Measurements from ENCODE around the gene MALAT1. TPM values are rescaled to one million over a fixed set of nuclear protein-coding genes. Genes with fewer than 3 reads are reported as not detected.

The MALAT1 gene
- total RNA-seq, 1 donor from 2014 or later: 8,332 TPM

DNA sequence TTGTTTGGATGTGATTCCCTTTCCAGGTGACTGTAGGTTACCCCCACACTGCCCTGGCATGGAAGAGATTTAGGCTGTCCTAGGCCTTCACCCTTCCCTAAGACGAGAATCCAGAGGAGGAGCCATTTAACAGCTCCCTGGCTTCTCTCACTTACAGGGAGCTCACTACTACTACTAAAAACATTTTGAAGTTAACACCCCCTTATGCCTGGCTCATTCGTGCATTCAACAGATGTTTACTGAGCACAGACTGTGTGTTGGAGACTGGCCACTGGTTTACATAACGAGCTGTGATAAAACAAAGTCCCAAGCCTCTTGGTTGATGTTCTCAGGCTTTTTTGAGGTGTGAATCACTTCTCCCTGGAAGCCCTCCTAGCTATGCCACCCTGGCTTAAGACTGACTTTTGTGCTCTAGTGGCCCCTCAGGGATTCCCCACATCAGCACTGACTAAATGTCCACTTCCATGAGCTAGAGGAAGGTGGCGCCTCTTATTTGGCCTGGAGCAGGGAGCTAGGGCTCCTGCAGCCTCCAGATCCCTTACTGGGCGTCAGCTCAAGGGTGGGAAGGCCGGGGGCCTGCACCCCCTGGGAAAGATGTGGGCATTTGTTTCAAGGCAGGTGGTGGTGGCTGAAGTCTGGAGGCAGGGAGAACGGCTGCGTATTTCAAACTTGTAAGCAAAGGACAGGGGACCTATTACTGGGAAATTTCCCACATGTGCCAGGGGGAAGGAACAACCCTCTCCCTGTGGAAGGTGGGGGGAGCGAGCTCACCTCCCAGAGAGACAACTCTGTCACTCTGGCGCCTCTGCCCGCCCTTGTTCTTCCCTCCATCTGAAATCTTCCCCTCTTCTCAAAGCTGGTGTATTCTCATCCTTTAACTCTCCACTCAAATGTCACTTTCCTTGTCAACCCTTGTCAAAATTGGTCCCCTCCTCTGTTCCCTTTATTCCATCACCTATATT is 19.4 kb upstream of the MALAT1 start:
- peak; percentile 76 for DNase-seq

DNA sequence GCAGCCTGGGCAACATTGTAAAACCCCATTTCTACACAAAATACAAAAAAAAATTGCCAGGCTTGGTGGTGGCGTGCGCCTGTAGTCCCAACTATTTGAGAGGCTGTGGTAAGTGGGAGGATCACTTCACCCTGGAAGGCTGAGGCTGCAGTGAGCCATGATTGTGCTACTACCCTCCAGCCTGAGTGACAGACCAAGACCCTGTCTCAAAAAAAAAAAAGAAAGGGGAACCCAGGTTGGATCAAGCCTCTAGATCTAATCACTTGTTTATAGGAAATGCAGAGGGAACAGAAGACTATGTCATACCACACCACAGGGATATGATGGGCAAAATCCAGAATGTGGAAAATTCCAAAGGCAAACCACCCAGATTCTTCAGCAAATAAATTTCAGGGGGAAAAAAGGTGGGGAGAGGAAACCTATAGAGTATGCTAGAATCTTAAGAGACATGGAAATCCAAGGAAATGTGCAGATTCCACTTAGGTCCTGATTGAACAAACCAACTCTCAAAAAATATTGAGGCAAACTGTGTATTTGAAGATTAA is 16.5 kb upstream of the MALAT1 start:
- DNase-seq: no peak

- no peak for DNase-seq
Observed at GRCh38 chr11:65485920-65486219, 13.0 kb upstream of the MALAT1 start.

GRCh38 chr11:65486570-65487466 is 12.0 kb upstream of the MALAT1 start:
- DNase-seq: no peak

DNA sequence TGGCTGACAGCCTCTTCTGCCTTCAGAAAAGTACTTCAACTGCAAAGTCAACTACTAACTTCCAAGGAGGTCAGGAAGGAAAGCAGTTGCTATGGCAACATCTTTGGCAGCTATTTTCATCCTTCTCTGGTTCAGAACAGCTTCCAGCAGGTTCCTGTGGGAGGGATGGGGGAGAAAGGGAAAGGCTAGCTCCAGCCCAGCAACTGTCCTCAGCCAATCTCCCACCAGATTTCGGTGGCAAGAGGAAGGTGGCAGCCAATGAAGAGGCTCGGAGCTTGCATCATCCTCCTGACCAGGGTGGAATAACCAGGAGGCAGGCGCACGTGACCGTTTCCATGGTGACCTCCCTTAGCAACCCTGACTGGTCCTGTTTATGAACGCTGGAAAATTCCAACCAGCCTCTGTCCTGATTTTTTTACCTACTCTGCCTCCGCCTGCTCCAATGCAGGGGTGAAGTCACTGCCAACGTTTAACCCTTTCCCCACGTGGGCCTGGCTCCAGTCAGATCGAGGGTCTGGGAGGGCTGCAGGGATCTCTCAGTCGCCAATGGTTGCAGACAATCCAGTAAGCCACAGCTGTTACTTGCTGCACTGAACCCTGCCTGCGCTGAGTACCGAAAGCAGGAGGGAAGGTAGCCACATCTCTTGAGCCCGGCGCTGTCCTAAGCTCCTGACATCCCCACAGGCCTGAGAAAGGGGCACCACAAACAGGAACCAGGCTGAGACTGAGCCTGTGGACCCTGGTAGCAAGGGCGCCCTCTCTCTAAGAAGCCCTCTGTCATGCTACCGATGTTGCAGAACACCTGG is 11.2 kb upstream of the MALAT1 start:
- DNase-seq: peak; percentile 100

DNA sequence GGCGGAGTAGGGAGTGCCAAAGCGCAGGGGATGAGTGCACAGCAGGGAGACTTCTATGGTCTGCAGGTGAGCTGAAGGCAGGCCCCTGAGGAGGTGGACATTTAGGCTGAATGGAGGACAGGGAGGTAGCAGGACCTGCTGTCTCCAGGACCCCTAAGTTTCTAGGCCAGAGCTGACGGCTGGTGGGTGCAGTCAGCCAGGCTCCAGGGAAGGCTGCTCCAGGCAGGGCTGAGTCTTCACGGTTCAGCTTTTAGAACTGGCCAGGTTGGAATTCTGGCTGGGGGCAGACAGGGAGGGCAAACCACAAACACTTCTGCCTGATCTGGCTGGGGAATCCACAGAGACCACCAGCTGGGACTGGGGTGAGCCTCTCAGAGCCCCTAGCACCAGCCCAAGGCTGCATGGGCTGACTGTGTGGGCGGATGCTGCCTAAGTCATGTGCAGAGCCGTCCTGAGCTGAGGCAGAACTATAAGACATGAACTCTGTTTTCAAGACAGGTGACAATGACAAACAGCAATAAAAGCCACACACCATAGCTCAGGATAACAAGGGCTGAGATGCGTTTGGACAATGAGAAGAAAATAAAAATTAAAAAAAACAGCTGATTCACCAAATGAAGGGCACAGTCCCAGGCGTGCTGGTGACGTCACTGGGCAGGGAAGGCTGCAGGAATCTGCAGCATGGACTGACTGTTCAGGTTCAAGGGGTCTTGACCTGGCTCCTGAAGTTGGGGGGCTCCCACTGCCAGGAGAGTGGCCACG is 10.4 kb upstream of the MALAT1 start:
- peak; percentile 56 for DNase-seq

GRCh38 chr11:65489035-65489705 is 9.7 kb upstream of the MALAT1 start:
- peak; percentile 52 for DNase-seq

- DNase-seq: peak; percentile 62
Observed at GRCh38 chr11:65489706-65490320, 9.0 kb upstream of the MALAT1 start.

DNA sequence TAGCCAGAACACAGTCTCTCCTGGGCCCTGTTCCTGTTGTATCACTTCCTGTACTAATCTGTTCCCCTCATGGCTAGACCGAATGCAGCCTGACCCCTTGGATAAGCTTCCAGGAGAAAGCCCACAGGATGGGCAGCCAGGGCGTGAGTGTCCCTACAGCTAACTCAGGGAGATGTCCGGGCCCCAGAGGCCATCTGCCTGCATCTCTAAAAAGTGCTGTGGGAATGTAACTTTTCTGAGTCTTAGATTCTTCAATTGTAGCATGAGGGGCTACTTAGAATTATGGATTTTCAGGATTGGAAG is 7.7 kb upstream of the MALAT1 start:
- peak; percentile 53 for DNase-seq

- peak; percentile 89 for DNase-seq
Observed at GRCh38 chr11:65491614-65492386, 7.0 kb upstream of the MALAT1 start.

DNA sequence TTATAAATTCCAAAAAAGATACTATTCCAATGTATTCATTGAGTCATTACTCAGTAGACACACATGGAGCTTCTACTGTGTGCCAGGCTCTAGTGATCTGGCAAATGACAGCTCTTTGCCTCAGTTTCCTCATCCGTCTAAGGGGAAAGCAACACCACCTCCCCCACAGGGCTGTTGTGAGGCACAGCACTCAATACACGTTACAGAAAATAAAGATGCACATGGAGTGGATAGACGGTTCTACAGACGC is 6.5 kb upstream of the MALAT1 start:
- no peak for DNase-seq

GRCh38 chr11:65492637-65493366 is 6.0 kb upstream of the MALAT1 start:
- DNase-seq: peak; percentile 84

- DNase-seq: peak; percentile 95
Observed at GRCh38 chr11:65493367-65494176, 5.3 kb upstream of the MALAT1 start.

DNA sequence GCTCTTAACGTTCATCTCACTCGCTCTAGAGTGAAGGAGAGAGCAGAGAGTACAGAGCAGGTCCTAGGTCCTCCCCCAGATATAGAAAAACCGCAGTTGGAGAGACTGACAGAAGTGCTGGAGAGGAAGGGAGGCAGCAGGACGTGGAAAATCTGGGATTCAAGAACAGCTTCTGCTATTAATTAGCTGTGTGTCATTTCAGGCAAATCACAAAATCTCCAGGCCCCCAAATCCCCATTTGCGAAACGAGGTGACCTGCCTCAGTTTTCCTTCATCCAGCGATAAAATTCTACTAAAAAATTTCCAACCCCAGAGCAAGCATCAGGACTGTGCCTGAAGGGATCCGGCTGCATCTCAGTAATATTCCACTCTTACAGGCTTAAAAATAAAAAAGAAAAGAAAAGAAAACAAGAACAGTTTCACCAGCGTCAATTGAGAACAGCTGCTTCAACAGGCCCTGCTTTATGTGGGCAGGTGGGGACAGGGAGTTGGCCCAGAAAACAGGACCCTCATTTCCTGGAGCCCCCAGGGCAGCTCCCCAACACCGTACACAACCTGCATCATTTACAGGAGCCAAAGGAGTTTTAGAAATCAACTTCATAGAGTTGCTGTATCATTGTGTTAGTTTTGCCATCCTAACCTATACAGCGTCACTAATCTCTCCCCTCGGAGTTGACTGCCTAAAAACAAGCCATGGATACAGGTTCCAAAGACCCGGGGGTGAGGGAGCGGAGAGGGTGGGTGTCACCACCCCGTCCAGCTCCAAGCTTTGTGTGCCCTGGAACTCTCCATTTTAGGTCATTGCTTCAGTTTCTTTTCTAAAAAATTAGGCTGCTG is 2.3 kb upstream of the MALAT1 start:
- peak; percentile 28 for DNase-seq

GRCh38 chr11:65497141-65498041 is 1.5 kb upstream of the MALAT1 start:
- DNase-seq: peak; percentile 99

DNA sequence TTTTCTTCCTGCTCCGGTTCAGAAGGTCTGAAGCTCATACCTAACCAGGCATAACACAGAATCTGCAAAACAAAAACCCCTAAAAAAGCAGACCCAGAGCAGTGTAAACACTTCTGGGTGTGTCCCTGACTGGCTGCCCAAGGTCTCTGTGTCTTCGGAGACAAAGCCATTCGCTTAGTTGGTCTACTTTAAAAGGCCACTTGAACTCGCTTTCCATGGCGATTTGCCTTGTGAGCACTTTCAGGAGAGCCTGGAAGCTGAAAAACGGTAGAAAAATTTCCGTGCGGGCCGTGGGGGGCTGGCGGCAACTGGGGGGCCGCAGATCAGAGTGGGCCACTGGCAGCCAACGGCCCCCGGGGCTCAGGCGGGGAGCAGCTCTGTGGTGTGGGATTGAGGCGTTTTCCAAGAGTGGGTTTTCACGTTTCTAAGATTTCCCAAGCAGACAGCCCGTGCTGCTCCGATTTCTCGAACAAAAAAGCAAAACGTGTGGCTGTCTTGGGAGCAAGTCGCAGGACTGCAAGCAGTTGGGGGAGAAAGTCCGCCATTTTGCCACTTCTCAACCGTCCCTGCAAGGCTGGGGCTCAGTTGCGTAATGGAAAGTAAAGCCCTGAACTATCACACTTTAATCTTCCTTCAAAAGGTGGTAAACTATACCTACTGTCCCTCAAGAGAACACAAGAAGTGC is 661 bp upstream of the MALAT1 start:
- peak; percentile 69 for DNase-seq
